DOHH2 (cell line): ENCODE data around the gene PCP2.

ENCODE experiments used
- EZH2phosphoT487 ChIP-seq: fragments of 200-600 bp; sonication (generic); IDR thresholded peaks from 2 replicates; pipeline ENCODE4 v1.6.1; 2017; ENCODE audit warnings: borderline replicate concordance, mild to moderate bottlenecking, antibody characterized with exemption, low read length, moderate library complexity, mixed read lengths
- TF ChIP-seq, protein P1 (sequence below): fragments of 200-600 bp; sonication (generic); IDR thresholded peaks from one replicate; pipeline ENCODE4 v1.5.1; 2014; ENCODE audit warnings: antibody characterized with exemption, mild to moderate bottlenecking, low read depth, low read length; ENCODE audit not compliant: poor library complexity, severe bottlenecking

- TF ChIP-seq, protein P1, sequence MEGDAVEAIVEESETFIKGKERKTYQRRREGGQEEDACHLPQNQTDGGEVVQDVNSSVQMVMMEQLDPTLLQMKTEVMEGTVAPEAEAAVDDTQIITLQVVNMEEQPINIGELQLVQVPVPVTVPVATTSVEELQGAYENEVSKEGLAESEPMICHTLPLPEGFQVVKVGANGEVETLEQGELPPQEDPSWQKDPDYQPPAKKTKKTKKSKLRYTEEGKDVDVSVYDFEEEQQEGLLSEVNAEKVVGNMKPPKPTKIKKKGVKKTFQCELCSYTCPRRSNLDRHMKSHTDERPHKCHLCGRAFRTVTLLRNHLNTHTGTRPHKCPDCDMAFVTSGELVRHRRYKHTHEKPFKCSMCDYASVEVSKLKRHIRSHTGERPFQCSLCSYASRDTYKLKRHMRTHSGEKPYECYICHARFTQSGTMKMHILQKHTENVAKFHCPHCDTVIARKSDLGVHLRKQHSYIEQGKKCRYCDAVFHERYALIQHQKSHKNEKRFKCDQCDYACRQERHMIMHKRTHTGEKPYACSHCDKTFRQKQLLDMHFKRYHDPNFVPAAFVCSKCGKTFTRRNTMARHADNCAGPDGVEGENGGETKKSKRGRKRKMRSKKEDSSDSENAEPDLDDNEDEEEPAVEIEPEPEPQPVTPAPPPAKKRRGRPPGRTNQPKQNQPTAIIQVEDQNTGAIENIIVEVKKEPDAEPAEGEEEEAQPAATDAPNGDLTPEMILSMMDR = no peak
- TF ChIP-seq EZH2phosphoT487 = no peak
Measured at GRCh38 chr19:7610491-7611240, 22.9 kb downstream of the PCP2 start.
